GM23338 (cell line): Measurements from ENCODE around the gene CHRNA4. TPM values are rescaled to one million over a fixed set of nuclear protein-coding genes. Genes with fewer than 3 reads are reported as not detected.

Source experiments
- ATAC-seq: fragments of 200-7000 bp; cut with Tn5 transposase; 3 replicates; pipeline ENCODE4 v1.9.1; 2020
- DNase-seq: peaks from one replicate; pipeline ENCODE4 v3.0.0-alpha.2; 2015; ENCODE audit warnings: low spot score
- H2AFZ ChIP-seq: fragments of 200-600 bp; sonication (generic); 2 replicates; pipeline ENCODE4 v1.8.0; 2016; ENCODE audit warnings: antibody characterized with exemption, mild to moderate bottlenecking, moderate library complexity
- H3F3A ChIP-seq: fragments of 200-600 bp; sonication (generic); replicated peaks from 2 replicates; pipeline ENCODE4 v1.8.0; 2017; ENCODE audit warnings: antibody characterized with exemption, mixed run types, low read depth
- H3K27ac ChIP-seq: fragments of 200-600 bp; sonication (generic); 2 replicates; pipeline ENCODE4 v1.6.1; 2016; ENCODE audit warnings: low read depth
- H3K27me3 ChIP-seq: fragments of 200-600 bp; sonication (generic); 2 replicates; pipeline ENCODE4 v1.8.0; 2016; ENCODE audit warnings: mild to moderate bottlenecking, mixed run types, moderate library complexity; ENCODE audit not compliant: insufficient read depth
- H3K36me3 ChIP-seq: fragments of 200-600 bp; sonication (generic); 2 replicates; pipeline ENCODE4 v1.8.0; 2016; ENCODE audit warnings: mild to moderate bottlenecking; ENCODE audit not compliant: insufficient read depth
- H3K4me1 ChIP-seq: fragments of 200-600 bp; sonication (generic); 2 replicates; pipeline ENCODE4 v1.8.0; 2016; ENCODE audit warnings: mild to moderate bottlenecking, moderate library complexity; ENCODE audit not compliant: insufficient read depth
- H3K4me2 ChIP-seq: fragments of 200-600 bp; sonication (generic); 2 replicates; pipeline ENCODE4 v1.7.1; 2017; ENCODE audit warnings: mixed run types
- H3K4me3 ChIP-seq: fragments of 200-600 bp; sonication (generic); 2 replicates; pipeline ENCODE4 v1.6.1; 2016; ENCODE audit warnings: mixed run types
- H3K79me2 ChIP-seq: fragments of 200-600 bp; sonication (generic); replicated peaks from 2 replicates; pipeline ENCODE4 v1.8.0; 2017; ENCODE audit warnings: mild to moderate bottlenecking; ENCODE audit not compliant: insufficient read depth
- H3K9me2 ChIP-seq: fragments of 200-600 bp; sonication (generic); 2 replicates; pipeline ENCODE4 v1.8.0; 2017; ENCODE audit not compliant: insufficient read depth
- H4K20me1 ChIP-seq: fragments of 200-600 bp; sonication (generic); replicated peaks from 2 replicates; pipeline ENCODE4 v1.8.0; 2017; ENCODE audit warnings: mild to moderate bottlenecking; ENCODE audit not compliant: insufficient read depth
- H3K27ac Mint-ChIP-seq: 2 replicates; pipeline ENCODE4 v1.8.0; 2020; ENCODE audit warnings: inconsistent platforms, mild to moderate bottlenecking, moderate library complexity, mixed read lengths
- H3K27me3 Mint-ChIP-seq: 3 replicates; pipeline ENCODE4 v1.8.0; 2022; ENCODE audit warnings: low read depth, mild to moderate bottlenecking, moderate library complexity, mixed read lengths, inconsistent platforms; ENCODE audit not compliant: insufficient read depth, poor library complexity
- H3K36me3 Mint-ChIP-seq: 3 replicates; pipeline ENCODE4 v1.8.0; 2021; ENCODE audit warnings: low read depth, mild to moderate bottlenecking, inconsistent platforms, moderate library complexity, mixed read lengths
- H3K4me1 Mint-ChIP-seq: 3 replicates; pipeline ENCODE4 v1.8.0; 2020; ENCODE audit warnings: mild to moderate bottlenecking, inconsistent platforms, mixed read lengths
- H3K4me3 Mint-ChIP-seq: 3 replicates; pipeline ENCODE4 v1.8.0; 2021; ENCODE audit warnings: moderate library complexity, mild to moderate bottlenecking, inconsistent platforms, mixed read lengths
- H3K9me3 Mint-ChIP-seq: 3 replicates; pipeline ENCODE4 v1.8.0; 2020; ENCODE audit warnings: moderate library complexity, mild to moderate bottlenecking, inconsistent platforms, mixed read lengths
- CREB1 ChIP-seq: fragments of 250-450 bp; sonication (Bioruptor Pico); IDR thresholded peaks from 2 replicates; pipeline ENCODE4 v1.5.0; 2020; ENCODE audit warnings: low read depth, mild to moderate bottlenecking, moderate library complexity
- EZH2 ChIP-seq: fragments of 200-600 bp; sonication (generic); IDR thresholded peaks from one replicate; pipeline ENCODE4 v1.8.0; 2017; ENCODE audit warnings: antibody characterized with exemption, mild to moderate bottlenecking, low read depth; ENCODE audit not compliant: unreplicated experiment
- EZH2phosphoT487 ChIP-seq: fragments of 200-600 bp; sonication (generic); IDR thresholded peaks from one replicate; pipeline ENCODE4 v1.8.1; 2018; ENCODE audit warnings: antibody characterized with exemption; ENCODE audit not compliant: unreplicated experiment
- JUNB ChIP-seq: IDR thresholded peaks from one replicate; pipeline ENCODE4 v1.6.1; 2016; ENCODE audit warnings: antibody characterized with exemption; ENCODE audit not compliant: unreplicated experiment
- NANOG ChIP-seq: IDR thresholded peaks from 2 replicates; pipeline ENCODE4 v1.6.1; 2016; ENCODE audit warnings: antibody characterized with exemption, borderline replicate concordance
- POLR2AphosphoS5 ChIP-seq: IDR thresholded peaks from 2 replicates; pipeline ENCODE4 v1.6.1; 2016; ENCODE audit warnings: antibody characterized with exemption, low read depth
- REST ChIP-seq: IDR thresholded peaks from one replicate; pipeline ENCODE4 v1.6.1; 2018; ENCODE audit warnings: antibody characterized with exemption; ENCODE audit not compliant: unreplicated experiment
- STAT1 ChIP-seq: IDR thresholded peaks from one replicate; pipeline ENCODE4 v1.6.1; 2016; ENCODE audit warnings: antibody characterized with exemption; ENCODE audit not compliant: unreplicated experiment
- ZNF114 ChIP-seq: fragments of 250-450 bp; sonication (Bioruptor Pico); IDR thresholded peaks from 2 replicates; pipeline ENCODE4 v1.5.0; 2020; ENCODE audit warnings: mild to moderate bottlenecking, moderate library complexity
- ZNF331 ChIP-seq: fragments of 250-450 bp; sonication (Bioruptor Pico); IDR thresholded peaks from 2 replicates; pipeline ENCODE4 v1.5.0; 2020; ENCODE audit warnings: low read depth, mild to moderate bottlenecking, moderate library complexity
- polyA plus RNA-seq: library from polyadenylated mRNA; unstranded; fragments of >200 nt; fragmentation: Nextera tagmentation; extraction: Ambion mirVana; gene quantifications from 2 replicates; pipeline ENCODE4 v1.2.1, GENCODE V29; 2016
- total RNA-seq: library from RNA; depleted of rRNA; stranded (reverse); fragments of >200 nt; shearing (Covaris generic); gene quantifications from 2 replicates; pipeline ENCODE4 v1.2.3, GENCODE V29; 2014
- TF ChIP-seq, protein P1 (sequence below): fragments of 250-450 bp; sonication (Bioruptor Pico); IDR thresholded peaks from 2 replicates; pipeline ENCODE4 v1.5.0; 2020; ENCODE audit warnings: mild to moderate bottlenecking, moderate library complexity
- TF ChIP-seq, protein P2 (sequence below), 2 experiments: fragments of 200-600 bp in 1 of 2; sonication (generic) in 1 of 2; conservative IDR thresholded peaks; 2 replicates each; pipeline versions ENCODE4 v1.5.1 to v1.6.1; 2016 to 2017; ENCODE audit warnings: antibody characterized with exemption in 2 of 2, low read depth in 2 of 2, mild to moderate bottlenecking in 2 of 2, moderate library complexity in 1 of 2
- TF ChIP-seq, protein P3 (sequence below): IDR thresholded peaks from 2 replicates; pipeline ENCODE4 v1.6.1; 2016; ENCODE audit warnings: antibody characterized with exemption

CHRNA4 gene
- total and polyA plus RNA-seq, 2 experiments from 2014 or later = 2.7 to 3.9 TPM

- Histone ChIP-seq H3K27ac (no peak overlapping the region), H3K4me1 (no peaks in the 10 kb centered on the region; the same call in 1 of the 2 replicates), H4K20me1 (no peaks in the 10 kb centered on the region), H3K4me3 (no peak overlapping the region), H2AFZ (no peak overlapping the region), H3K36me3 (no peaks in the 10 kb centered on the region), H3K79me2 (no peaks in the 10 kb centered on the region), H3K27me3 (no peaks in the 10 kb centered on the region), H3F3A (0 out of 2 replicates have a peak, but pooled peaks cover 4% of the 10 kb centered on the region), H3K9me2 (no peaks in the 10 kb centered on the region), H3K4me2 (no peak overlapping the region)
- Mint-ChIP-seq H3K27me3 (peaks cover 22% of the 10 kb centered on the region), H3K36me3 (peaks cover 4% of the 10 kb centered on the region), H3K27ac (no peak overlapping the region), H3K9me3 (peaks cover 15% of the 10 kb centered on the region), H3K4me1 (peaks cover 6% of the 10 kb centered on the region), H3K4me3 (no peak overlapping the region; the same call in 2 of the 3 replicates)
- ATAC-seq = no peak
- no peak for DNase-seq
- TF ChIP-seq STAT1 = no peak
- no peak for TF ChIP-seq EZH2
- TF ChIP-seq CREB1 (CRISPR knock-in tag) = no peak
- TF ChIP-seq, protein P1, sequence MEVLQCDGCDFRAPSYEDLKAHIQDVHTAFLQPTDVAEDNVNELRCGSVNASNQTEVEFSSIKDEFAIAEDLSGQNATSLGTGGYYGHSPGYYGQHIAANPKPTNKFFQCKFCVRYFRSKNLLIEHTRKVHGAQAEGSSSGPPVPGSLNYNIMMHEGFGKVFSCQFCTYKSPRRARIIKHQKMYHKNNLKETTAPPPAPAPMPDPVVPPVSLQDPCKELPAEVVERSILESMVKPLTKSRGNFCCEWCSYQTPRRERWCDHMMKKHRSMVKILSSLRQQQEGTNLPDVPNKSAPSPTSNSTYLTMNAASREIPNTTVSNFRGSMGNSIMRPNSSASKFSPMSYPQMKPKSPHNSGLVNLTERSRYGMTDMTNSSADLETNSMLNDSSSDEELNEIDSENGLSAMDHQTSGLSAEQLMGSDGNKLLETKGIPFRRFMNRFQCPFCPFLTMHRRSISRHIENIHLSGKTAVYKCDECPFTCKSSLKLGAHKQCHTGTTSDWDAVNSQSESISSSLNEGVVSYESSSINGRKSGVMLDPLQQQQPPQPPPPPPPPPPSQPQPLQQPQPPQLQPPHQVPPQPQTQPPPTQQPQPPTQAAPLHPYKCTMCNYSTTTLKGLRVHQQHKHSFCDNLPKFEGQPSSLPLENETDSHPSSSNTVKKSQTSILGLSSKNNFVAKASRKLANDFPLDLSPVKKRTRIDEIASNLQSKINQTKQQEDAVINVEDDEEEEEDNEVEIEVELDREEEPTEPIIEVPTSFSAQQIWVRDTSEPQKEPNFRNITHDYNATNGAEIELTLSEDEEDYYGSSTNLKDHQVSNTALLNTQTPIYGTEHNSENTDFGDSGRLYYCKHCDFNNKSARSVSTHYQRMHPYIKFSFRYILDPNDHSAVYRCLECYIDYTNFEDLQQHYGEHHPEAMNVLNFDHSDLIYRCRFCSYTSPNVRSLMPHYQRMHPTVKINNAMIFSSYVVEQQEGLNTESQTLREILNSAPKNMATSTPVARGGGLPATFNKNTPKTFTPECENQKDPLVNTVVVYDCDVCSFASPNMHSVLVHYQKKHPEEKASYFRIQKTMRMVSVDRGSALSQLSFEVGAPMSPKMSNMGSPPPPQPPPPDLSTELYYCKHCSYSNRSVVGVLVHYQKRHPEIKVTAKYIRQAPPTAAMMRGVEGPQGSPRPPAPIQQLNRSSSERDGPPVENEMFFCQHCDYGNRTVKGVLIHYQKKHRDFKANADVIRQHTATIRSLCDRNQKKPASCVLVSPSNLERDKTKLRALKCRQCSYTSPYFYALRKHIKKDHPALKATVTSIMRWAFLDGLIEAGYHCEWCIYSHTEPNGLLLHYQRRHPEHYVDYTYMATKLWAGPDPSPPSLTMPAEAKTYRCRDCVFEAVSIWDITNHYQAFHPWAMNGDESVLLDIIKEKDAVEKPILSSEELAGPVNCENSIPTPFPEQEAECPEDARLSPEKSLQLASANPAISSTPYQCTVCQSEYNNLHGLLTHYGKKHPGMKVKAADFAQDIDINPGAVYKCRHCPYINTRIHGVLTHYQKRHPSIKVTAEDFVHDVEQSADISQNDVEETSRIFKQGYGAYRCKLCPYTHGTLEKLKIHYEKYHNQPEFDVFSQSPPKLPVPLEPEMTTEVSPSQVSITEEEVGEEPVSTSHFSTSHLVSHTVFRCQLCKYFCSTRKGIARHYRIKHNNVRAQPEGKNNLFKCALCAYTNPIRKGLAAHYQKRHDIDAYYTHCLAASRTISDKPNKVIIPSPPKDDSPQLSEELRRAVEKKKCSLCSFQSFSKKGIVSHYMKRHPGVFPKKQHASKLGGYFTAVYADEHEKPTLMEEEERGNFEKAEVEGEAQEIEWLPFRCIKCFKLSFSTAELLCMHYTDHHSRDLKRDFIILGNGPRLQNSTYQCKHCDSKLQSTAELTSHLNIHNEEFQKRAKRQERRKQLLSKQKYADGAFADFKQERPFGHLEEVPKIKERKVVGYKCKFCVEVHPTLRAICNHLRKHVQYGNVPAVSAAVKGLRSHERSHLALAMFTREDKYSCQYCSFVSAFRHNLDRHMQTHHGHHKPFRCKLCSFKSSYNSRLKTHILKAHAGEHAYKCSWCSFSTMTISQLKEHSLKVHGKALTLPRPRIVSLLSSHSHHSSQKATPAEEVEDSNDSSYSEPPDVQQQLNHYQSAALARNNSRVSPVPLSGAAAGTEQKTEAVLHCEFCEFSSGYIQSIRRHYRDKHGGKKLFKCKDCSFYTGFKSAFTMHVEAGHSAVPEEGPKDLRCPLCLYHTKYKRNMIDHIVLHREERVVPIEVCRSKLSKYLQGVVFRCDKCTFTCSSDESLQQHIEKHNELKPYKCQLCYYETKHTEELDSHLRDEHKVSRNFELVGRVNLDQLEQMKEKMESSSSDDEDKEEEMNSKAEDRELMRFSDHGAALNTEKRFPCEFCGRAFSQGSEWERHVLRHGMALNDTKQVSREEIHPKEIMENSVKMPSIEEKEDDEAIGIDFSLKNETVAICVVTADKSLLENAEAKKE (CRISPR knock-in tag) = no peak
- no peak for TF ChIP-seq ZNF331 (CRISPR knock-in tag)
- TF ChIP-seq JUNB = no peak
- TF ChIP-seq ZNF114 (CRISPR knock-in tag) = no peak
- TF ChIP-seq REST = no peak
- TF ChIP-seq, protein P2, sequence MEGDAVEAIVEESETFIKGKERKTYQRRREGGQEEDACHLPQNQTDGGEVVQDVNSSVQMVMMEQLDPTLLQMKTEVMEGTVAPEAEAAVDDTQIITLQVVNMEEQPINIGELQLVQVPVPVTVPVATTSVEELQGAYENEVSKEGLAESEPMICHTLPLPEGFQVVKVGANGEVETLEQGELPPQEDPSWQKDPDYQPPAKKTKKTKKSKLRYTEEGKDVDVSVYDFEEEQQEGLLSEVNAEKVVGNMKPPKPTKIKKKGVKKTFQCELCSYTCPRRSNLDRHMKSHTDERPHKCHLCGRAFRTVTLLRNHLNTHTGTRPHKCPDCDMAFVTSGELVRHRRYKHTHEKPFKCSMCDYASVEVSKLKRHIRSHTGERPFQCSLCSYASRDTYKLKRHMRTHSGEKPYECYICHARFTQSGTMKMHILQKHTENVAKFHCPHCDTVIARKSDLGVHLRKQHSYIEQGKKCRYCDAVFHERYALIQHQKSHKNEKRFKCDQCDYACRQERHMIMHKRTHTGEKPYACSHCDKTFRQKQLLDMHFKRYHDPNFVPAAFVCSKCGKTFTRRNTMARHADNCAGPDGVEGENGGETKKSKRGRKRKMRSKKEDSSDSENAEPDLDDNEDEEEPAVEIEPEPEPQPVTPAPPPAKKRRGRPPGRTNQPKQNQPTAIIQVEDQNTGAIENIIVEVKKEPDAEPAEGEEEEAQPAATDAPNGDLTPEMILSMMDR (conservative IDR thresholded peaks at IDR 0.05; ENCODE audit: low read depth in 2 of 2) = no peak
- TF ChIP-seq POLR2AphosphoS5 = no peak
- TF ChIP-seq, protein P3, sequence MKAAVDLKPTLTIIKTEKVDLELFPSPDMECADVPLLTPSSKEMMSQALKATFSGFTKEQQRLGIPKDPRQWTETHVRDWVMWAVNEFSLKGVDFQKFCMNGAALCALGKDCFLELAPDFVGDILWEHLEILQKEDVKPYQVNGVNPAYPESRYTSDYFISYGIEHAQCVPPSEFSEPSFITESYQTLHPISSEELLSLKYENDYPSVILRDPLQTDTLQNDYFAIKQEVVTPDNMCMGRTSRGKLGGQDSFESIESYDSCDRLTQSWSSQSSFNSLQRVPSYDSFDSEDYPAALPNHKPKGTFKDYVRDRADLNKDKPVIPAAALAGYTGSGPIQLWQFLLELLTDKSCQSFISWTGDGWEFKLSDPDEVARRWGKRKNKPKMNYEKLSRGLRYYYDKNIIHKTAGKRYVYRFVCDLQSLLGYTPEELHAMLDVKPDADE = no peak
- no peak for TF ChIP-seq EZH2phosphoT487
- TF ChIP-seq NANOG = no peak
Measured at GRCh38 chr20:63354636-63355350, 6.4 kb downstream of the CHRNA4 start.
